Vagina (tissue), 2 donors: ENCODE results near the gene ALDH9A1.

Experiments
- POLR2AphosphoS5 ChIP-seq, 2 donors: sonication (generic); formaldehyde crosslinking; IDR thresholded peaks; one replicate each; pipeline ENCODE4 v1.9.0; 2017; ENCODE audit warnings: antibody characterized with exemption in 2 of 2, mild to moderate bottlenecking in 2 of 2, low read depth in 1 of 2; ENCODE audit not compliant: insufficient read depth in 1 of 2
- TF ChIP-seq, protein P1 (sequence below), 3 experiments: fragments of 450-650 bp in 2 of 3; fragments of 200-600 bp in 1 of 3; sonication (generic) in 1 of 3; IDR thresholded peaks; one replicate each; pipeline ENCODE4 v1.5.1; 2017 to 2019; ENCODE audit warnings: antibody characterized with exemption in 3 of 3, mild to moderate bottlenecking in 2 of 3, moderate library complexity in 2 of 3

DNA sequence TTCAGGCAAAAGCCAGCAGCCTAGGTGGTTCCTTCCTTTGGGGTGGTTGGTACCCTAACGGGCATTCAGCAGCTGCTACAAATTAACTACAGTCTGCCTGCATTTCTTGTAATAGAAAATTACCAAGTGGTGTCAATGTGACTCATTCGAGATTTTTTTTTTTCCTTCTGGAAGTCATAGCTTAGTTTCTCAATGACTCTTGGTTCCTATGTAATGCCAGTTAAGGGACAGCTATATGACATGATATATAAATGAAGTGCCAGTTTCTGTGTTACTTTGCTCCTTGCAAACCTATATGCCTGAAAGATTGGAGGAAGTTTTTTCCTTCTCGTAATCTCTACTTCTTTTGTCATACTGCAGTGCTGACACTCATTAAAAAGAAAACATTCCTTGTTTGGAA, 64.7 kb downstream of the ALDH9A1 start:
- TF ChIP-seq POLR2AphosphoS5 (IDR thresholded peaks at IDR 0.05; ENCODE audit: insufficient read depth in 1 of 2, low read depth in 1 of 2): no peak
- TF ChIP-seq, protein P1, sequence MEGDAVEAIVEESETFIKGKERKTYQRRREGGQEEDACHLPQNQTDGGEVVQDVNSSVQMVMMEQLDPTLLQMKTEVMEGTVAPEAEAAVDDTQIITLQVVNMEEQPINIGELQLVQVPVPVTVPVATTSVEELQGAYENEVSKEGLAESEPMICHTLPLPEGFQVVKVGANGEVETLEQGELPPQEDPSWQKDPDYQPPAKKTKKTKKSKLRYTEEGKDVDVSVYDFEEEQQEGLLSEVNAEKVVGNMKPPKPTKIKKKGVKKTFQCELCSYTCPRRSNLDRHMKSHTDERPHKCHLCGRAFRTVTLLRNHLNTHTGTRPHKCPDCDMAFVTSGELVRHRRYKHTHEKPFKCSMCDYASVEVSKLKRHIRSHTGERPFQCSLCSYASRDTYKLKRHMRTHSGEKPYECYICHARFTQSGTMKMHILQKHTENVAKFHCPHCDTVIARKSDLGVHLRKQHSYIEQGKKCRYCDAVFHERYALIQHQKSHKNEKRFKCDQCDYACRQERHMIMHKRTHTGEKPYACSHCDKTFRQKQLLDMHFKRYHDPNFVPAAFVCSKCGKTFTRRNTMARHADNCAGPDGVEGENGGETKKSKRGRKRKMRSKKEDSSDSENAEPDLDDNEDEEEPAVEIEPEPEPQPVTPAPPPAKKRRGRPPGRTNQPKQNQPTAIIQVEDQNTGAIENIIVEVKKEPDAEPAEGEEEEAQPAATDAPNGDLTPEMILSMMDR (IDR thresholded peaks at IDR 0.05): no peak
